HG03354 (cell line): ENCODE measurements around the gene EIF5AL1.
A peak's percentile ranks its signal among the peaks of the same experiment; 100 is the strongest.
"Not testable (repeated sequence)": the region's sequence is repeated elsewhere in the genome, so short reads cannot be mapped to it uniquely, and the experiment has no call there.

Experiments
- ATAC-seq: cut with Tn5 transposase; IDR thresholded peaks from one replicate; pipeline ENCODE4 v1.9.1; 2021; ENCODE audit warnings: mild to moderate bottlenecking; ENCODE audit not compliant: unreplicated experiment, poor library complexity, severe bottlenecking

EIF5AL1 gene

GRCh38 chr10:79484476-79484875 lies 27.9 kb upstream of the EIF5AL1 start:
- no peak for ATAC-seq

DNA sequence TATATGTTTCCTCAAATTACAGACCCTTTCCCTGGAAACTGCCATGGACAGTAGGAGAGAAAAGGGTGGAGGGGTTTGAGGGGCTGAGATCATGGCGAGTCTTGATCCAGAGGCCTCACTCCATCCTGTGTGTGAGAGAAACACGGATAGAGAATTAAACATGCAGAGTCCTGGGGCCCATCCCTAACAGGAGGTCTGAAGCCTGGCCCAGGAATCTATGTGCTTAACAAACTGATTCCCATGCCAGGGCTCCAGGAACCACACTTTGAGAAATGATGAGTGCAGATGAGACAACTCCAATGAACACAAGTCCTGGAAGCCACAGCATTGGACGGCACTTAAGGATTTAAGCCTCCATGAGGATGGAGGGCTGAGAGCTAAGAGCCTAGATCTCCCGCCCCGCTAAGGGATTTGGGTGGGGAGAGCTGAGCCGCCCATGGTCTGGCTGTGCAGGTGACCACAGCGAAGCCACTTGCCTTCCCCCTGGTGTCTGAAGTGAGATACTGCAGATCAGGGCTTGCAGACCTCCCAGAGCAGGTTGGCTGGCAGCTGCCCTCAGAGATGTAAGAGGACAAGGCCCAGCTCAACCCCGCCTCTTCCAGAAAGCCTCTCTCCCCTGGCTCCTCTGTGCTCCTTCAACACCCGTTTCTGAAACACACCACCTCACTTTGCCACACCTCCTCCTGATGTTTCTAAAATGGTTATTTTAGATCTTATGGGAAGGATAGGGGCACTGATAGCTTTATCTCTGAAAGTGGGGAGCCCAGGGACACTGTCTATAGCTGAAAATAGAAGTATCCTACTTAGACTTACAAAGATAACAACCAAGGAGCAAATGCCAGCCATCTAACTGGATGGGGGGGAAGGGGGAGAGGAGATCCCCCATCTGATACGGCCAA lies 24.8 kb upstream of the EIF5AL1 start:
- ATAC-seq, result peak; percentile 83

GRCh38 chr10:79488336-79488735 lies 24.0 kb upstream of the EIF5AL1 start:
- ATAC-seq, result no peak

GRCh38 chr10:79488870-79489269 lies 23.5 kb upstream of the EIF5AL1 start:
- no peak for ATAC-seq

DNA sequence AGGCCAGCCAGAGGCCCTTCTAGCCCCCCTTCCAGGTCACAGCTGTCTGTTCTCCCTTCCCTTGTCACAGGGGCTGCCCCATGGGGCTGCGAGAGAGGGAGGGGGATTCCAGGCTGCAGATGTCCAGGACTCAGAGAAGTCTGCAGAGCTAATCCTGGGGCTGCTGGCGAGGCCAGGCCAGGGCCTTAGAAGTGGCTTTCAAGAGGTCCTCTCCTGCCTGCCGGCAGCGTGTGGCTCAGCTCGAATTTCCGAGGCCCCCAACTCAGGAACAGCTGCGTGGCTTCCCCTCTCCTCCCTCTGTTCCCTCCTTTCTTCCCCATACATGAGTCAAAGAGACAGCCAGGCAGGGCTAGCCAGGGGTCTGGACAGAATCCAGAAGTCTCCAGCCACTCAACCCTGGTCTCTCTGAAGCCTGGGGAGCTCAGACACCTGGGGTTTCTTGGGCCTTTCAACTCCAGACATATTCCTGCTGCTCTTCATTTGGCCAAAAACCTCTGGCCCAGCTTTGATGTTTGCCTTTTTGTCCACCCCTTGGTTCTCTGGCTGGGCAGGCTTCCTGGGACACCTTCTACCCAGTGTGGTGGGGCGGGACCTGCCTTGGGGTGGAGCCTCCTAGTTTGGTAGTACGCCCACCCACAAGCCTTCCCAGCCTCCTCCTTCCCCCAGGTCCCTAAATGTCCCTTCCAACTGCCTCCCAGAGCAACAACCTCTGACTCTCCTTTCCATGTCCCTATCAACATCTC lies 21.8 kb upstream of the EIF5AL1 start:
- ATAC-seq, result no peak

DNA sequence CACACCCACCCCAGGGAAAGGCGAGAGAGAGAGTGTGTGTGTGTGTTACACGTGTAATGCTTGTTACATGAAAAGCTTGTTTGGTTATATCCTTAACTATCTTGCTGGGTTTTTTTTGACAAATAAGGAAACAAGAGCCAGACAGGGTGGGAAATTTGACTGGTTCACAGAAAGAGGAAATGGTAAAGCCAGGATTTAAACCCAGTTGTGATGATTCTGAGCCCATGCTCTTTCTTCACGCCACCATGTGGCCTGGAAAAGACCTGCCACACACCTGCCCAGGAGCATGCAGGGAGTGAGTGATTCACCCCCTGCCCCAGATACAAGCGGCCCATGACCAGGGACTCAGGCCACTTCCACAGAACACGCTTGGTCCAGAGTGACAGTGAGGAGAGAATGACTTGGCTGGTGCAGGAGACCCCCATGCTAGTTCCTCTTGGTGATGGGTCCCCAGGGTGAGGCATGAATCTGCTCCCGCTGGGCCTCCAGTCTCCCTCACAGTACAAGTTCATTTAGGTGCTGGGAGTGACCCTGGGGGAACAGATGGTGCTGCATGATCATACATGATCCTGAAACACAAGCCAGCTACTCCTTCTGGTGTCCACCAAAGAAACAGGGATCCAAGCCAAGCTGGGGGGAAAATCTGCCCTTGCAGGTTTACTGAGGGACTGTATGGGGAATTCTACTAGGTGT lies 21.0 kb upstream of the EIF5AL1 start:
- ATAC-seq, result peak; percentile 38

DNA sequence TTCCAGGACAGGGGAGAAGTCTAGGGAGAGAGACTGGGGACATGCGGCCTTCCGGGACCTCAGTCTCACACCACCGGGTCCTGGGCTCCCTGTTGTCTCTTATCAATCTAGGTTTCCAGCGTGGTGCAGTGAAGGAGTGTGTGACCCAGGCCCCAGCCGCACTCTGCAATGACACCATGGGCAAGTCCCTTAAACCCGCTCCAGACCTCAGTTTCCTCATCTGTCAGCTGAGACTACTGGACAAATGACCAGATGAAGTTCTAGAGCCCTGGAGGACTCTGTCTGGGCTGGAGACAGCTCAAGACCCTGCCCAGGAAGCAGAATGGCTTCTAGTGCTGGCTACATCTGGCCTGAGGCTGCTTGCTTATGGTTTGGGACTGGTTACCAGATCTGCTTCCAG lies 20.1 kb upstream of the EIF5AL1 start:
- ATAC-seq, result no peak

GRCh38 chr10:79492839-79493238 lies 19.5 kb upstream of the EIF5AL1 start:
- ATAC-seq, result no peak

- ATAC-seq, result no peak
Measured at GRCh38 chr10:79493806-79494205, 18.5 kb upstream of the EIF5AL1 start.

- ATAC-seq, result no peak
Measured at GRCh38 chr10:79494871-79495705, 17.2 kb upstream of the EIF5AL1 start.

GRCh38 chr10:79495791-79496190 lies 16.5 kb upstream of the EIF5AL1 start:
- no peak for ATAC-seq

GRCh38 chr10:79496896-79497295 lies 15.4 kb upstream of the EIF5AL1 start:
- ATAC-seq, result no peak

- ATAC-seq, result no peak
Measured at GRCh38 chr10:79498291-79498829, 14.0 kb upstream of the EIF5AL1 start.

DNA sequence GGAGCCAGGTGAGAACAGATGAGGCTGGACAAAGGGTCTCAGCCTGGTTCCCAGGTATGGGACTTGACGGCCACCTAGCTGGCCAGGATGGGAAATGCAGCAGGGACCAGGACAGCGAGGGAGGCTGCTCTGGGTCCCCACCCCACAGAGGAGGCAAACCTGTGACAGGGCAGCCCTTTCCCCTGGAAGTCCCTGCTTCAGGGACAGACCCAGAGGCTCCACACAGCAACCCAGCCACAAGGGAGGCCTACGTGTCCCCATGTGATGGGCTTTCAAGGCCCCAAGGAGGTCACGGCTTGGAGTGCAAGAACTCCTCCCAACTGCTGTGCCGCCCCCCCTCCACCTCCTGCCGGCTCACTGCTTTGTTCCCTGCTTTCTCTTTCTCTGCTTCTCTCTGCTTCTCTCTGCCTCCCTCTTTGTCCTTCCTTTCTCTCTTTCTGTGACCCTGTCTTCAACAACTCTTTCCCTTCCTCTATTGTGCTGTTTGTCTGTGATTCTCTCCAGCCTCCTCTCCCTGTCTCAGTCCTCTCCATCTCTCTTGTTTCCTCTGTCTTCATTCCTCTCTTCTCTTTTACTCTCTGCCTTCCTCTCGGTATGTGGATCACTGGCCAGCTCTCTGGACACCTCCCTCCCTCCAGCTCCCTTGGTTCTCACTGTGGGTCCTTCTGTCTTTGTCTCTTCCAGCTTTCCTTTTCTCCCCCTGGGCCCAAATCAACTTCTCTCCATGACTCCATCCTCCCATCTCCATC lies 9.6 kb upstream of the EIF5AL1 start:
- ATAC-seq, result no peak

DNA sequence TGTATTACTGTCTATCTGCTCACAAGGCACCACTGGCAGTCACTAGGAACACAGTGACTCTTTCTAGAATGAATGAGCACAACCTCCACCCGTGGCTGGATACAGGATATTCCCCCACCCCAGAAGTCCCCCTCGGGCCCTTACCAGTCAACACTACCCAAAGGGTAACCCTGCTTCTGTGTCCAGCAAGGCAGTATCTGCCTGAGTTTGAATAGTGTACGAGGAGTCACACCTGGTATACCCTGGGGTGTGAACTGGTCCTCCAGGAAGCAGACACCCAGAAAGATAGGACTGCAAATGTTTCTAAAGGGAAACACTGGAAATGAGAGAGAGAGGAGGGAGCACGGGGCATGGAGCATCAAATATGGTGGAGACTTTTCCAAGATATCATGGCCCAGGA lies 8.5 kb upstream of the EIF5AL1 start:
- ATAC-seq, result not testable (repeated sequence)

- ATAC-seq, result not testable (repeated sequence)
Measured at GRCh38 chr10:79504483-79504882, 7.8 kb upstream of the EIF5AL1 start.

GRCh38 chr10:79505328-79505727 lies 7.0 kb upstream of the EIF5AL1 start:
- not testable (repeated sequence) for ATAC-seq

DNA sequence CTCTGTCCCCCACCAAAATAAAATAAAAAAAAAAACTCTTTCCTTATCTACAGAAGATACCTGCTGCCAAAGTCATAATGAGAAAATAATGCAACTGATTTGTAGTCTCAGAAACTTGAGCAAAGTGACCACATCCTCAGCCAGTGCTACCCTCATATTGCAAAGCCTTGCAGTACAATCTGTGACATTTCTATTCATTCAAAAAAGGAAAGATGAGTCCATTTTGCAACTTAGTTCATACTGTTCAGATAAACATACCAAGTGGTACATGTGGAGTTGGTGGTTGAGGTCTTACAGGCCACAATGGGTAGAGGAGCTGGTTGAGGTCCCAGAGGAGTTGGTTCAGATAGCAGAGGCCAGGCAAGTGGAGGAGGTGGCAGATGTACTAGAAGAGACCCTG lies 6.5 kb upstream of the EIF5AL1 start:
- no peak for ATAC-seq
